ENCODE results near the gene NRIP1. TPM values are rescaled to one million over a fixed set of nuclear protein-coding genes. Genes with fewer than 3 reads are reported as not detected.

The NRIP1 gene
- total RNA-seq, 4 donors from 2014 or later: 35.7 to 63.7 (median 41.0) TPM

DNA sequence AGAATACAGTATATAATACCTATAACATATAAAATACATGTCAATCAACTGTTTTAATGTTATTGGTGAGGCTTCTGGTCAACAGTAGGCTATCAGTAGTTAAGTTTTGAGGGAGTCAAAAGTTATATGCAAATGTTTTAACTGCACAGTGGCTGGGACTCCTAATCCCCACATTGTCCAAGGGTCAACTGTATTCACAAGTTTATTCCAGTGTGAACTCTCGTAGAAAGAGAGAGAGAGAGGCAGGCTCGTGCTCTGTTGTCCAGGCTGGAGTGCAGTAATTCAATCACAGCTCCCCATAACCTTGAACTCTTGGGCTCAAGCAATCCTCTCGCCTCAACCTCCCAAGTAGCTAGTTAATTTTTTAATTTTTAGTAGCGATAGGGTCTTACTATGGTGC lies 66.0 kb downstream of the NRIP1 start:
- Histone ChIP-seq H3K27me3 (no peaks in the 10 kb centered on the region), H3K4me3 (no peak overlapping the region), H3K36me3 (no peaks in the 10 kb centered on the region), H3K4me1 (peaks cover 19 to 47% of the 10 kb centered on the region in 2 donors), H3K9me3 (no peaks in the 10 kb centered on the region), H3K27ac (no peak overlapping the region)
- DNase-seq (no peak), ATAC-seq (no peak)
- no peak for TF ChIP-seq POLR2A (IDR thresholded peaks at IDR 0.05)
- no peak for TF ChIP-seq CTCF (IDR thresholded peaks at IDR 0.05 in 4 of 5, conservative IDR thresholded peaks at IDR 0.05 in 1 of 5)
- intact Hi-C loops (cut with DNase I; ENCODE audit: low total_unique reads): no loop called here
- in situ Hi-C loops (cut with MboI; ENCODE audit: low sequenced_read_pairs in 4 of 4): no loop called here

DNA sequence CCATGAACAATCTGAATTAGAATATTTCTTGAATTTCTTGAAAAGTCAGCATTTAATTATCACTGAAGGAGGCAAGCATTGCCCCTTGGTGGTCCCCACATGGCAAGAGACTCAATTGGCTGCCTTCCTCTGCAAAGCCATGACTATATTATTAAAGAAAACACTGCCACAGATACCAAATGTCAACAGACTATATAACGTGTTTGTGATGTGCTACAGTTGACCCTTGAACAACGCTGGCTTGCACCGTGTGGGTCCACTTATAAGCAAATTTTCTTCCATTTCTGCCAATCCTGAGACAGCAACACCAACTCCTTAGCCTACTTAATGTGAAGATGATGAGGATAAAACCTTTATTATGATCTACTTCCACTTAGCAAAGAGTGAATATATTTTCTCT lies 66.5 kb downstream of the NRIP1 start:
- no peak overlapping the region for H3K27ac ChIP-seq
- H3K9me3 ChIP-seq: no peaks in the 10 kb centered on the region
- ATAC-seq: no peak
- no peak for TF ChIP-seq POLR2A (IDR thresholded peaks at IDR 0.05)
- no peak for TF ChIP-seq CTCF (IDR thresholded peaks at IDR 0.05 in 4 of 5, conservative IDR thresholded peaks at IDR 0.05 in 1 of 5)
- DNase-seq: no peak
- no peaks in the 10 kb centered on the region for H3K27me3 ChIP-seq
- H3K36me3 ChIP-seq: no peaks in the 10 kb centered on the region
- intact Hi-C loops (cut with DNase I; ENCODE audit: low total_unique reads): no loop called here
- H3K4me3 ChIP-seq: no peak overlapping the region
- H3K4me1 ChIP-seq: peaks cover 19 to 47% of the 10 kb centered on the region in 2 donors
- in situ Hi-C loops (cut with MboI; ENCODE audit: low sequenced_read_pairs in 4 of 4): no loop called here

GRCh38 chr21:14995695-14996490 lies 68.9 kb downstream of the NRIP1 start:
- intact Hi-C loops (cut with DNase I; ENCODE audit: low total_unique reads): no loop called here

GRCh38 chr21:14995226-14995625 lies 69.6 kb downstream of the NRIP1 start:
- no peak for ATAC-seq
- Histone ChIP-seq H3K27ac (no peak overlapping the region), H3K4me1 (peaks cover 0 to 23% of the 10 kb centered on the region in 2 donors), H3K36me3 (no peaks in the 10 kb centered on the region), H3K27me3 (no peaks in the 10 kb centered on the region), H3K9me3 (no peaks in the 10 kb centered on the region), H3K4me3 (no peak overlapping the region)
- intact Hi-C loops (cut with DNase I; ENCODE audit: low total_unique reads) (no loop called here), in situ Hi-C loops (cut with MboI; ENCODE audit: low sequenced_read_pairs in 4 of 4) (no loop called here)
- TF ChIP-seq CTCF (IDR thresholded peaks at IDR 0.05 in 4 of 5, conservative IDR thresholded peaks at IDR 0.05 in 1 of 5) (no peak), POLR2A (IDR thresholded peaks at IDR 0.05) (no peak)
- no peak for DNase-seq

More at GRCh38 chr21:14995695-14996490, 68.9 kb downstream of the NRIP1 start:
- Histone ChIP-seq H3K9me3 (no peaks in the 10 kb centered on the region), H3K4me3 (no peak overlapping the region), H3K27me3 (no peaks in the 10 kb centered on the region), H3K27ac (no peak overlapping the region), H3K4me1 (peaks cover 3 to 27% of the 10 kb centered on the region in 2 donors), H3K36me3 (no peaks in the 10 kb centered on the region)
- in situ Hi-C loops (cut with MboI; ENCODE audit: low sequenced_read_pairs in 4 of 4): no loop called here
- DNase-seq (no peak), ATAC-seq (no peak)
- TF ChIP-seq POLR2A (IDR thresholded peaks at IDR 0.05) (no peak), CTCF (IDR thresholded peaks at IDR 0.05 in 4 of 5, conservative IDR thresholded peaks at IDR 0.05 in 1 of 5) (no peak)

Measured in gastrocnemius medialis (tissue), 4 donors.